Stimulated activated naive B cell treated with anti-CD40 and anti-IgM and Interleukin-4, amounts not matched to agents 10 μg/mL and 1 μg/mL and 100 μg/mL, for 72 hours (primary cell): ENCODE results near the gene HSD17B8.

Experiments
- ATAC-seq, 2 donors: fragments of 150-1000 bp; cut with Tn5 transposase; replicated peaks; 2 replicates each; pipeline ENCODE4 v1.10.0; 2021; ENCODE audit warnings: moderate library complexity in 1 of 2
- DNase-seq: peaks from one replicate; pipeline ENCODE4 v3.0.0; 2021
- H3K27ac Mint-ChIP-seq: one replicate; pipeline ENCODE4 v1.8.0; 2022; ENCODE audit warnings: mild to moderate bottlenecking, mixed read lengths
- H3K27me3 Mint-ChIP-seq, 2 donors: one replicate each; pipeline ENCODE4 v1.8.0; 2022; ENCODE audit warnings: mixed read lengths in 2 of 2
- H3K36me3 Mint-ChIP-seq, 2 donors: one replicate each; pipeline ENCODE4 v1.8.0; 2022; ENCODE audit warnings: mixed read lengths in 2 of 2, mild to moderate bottlenecking in 1 of 2
- H3K4me1 Mint-ChIP-seq, 2 donors: one replicate each; pipeline ENCODE4 v1.8.0; 2022; ENCODE audit warnings: mixed read lengths in 2 of 2, mild to moderate bottlenecking in 1 of 2
- H3K4me3 Mint-ChIP-seq, 2 donors: one replicate each; pipeline ENCODE4 v1.8.0; 2022; ENCODE audit warnings: mild to moderate bottlenecking in 2 of 2, mixed read lengths in 2 of 2, moderate library complexity in 1 of 2
- H3K9me3 Mint-ChIP-seq, 2 donors: one replicate each; pipeline ENCODE4 v1.8.0; 2022; ENCODE audit warnings: mixed read lengths in 2 of 2, mild to moderate bottlenecking in 1 of 2

HSD17B8 gene

GRCh38 chr6:33247977-33248642 is 43.7 kb downstream of the HSD17B8 start:
- Mint-ChIP-seq H3K9me3 (no peaks in the 10 kb centered on the region), H3K4me3 (peak overlapping the region; percentile 88 to 90), H3K4me1 (peaks cover 28 to 36% of the 10 kb centered on the region in 2 donors), H3K27me3 (peaks cover 4 to 5% of the 10 kb centered on the region in 2 donors), H3K36me3 (peaks cover 21 to 25% of the 10 kb centered on the region in 2 donors), H3K27ac (peak overlapping the region; percentile 97)
- peak; percentile 49 to 56 for ATAC-seq
- peak; percentile 81 for DNase-seq

- DNase-seq (no peak), ATAC-seq (peak; percentile 37)
- no peaks in the 10 kb centered on the region for H3K9me3 Mint-ChIP-seq
- H3K27ac Mint-ChIP-seq = peak overlapping the region; percentile 97
- peaks cover 28 to 36% of the 10 kb centered on the region in 2 donors for H3K4me1 Mint-ChIP-seq
- H3K4me3 Mint-ChIP-seq = peak overlapping the region; percentile 88 to 90
- peaks cover 22 to 26% of the 10 kb centered on the region in 2 donors for H3K36me3 Mint-ChIP-seq
- no peaks in the 10 kb centered on the region for H3K27me3 Mint-ChIP-seq
Measured at GRCh38 chr6:33248643-33248931, 44.1 kb downstream of the HSD17B8 start.

- peak overlapping the region; percentile 88 to 90 for H3K4me3 Mint-ChIP-seq
- H3K27ac Mint-ChIP-seq = peak overlapping the region; percentile 97
- peaks cover 22 to 26% of the 10 kb centered on the region in 2 donors for H3K36me3 Mint-ChIP-seq
- peak; percentile 97 for DNase-seq
- ATAC-seq = peak; percentile 90
- H3K4me1 Mint-ChIP-seq = peaks cover 28 to 36% of the 10 kb centered on the region in 2 donors
- no peaks in the 10 kb centered on the region for H3K9me3 Mint-ChIP-seq
- no peaks in the 10 kb centered on the region for H3K27me3 Mint-ChIP-seq
Measured at GRCh38 chr6:33248932-33249731, 44.7 kb downstream of the HSD17B8 start.

GRCh38 chr6:33249732-33250630 is 45.5 kb downstream of the HSD17B8 start:
- H3K9me3 Mint-ChIP-seq = no peaks in the 10 kb centered on the region
- ATAC-seq (no peak), DNase-seq (peak; percentile 7)
- no peaks in the 10 kb centered on the region for H3K27me3 Mint-ChIP-seq
- H3K27ac Mint-ChIP-seq = peak overlapping the region; percentile 97
- peak overlapping the region; percentile 88 to 90 for H3K4me3 Mint-ChIP-seq
- H3K4me1 Mint-ChIP-seq = peaks cover 28 to 36% of the 10 kb centered on the region in 2 donors
- peaks cover 22 to 26% of the 10 kb centered on the region in 2 donors for H3K36me3 Mint-ChIP-seq

GRCh38 chr6:33250731-33251130 is 46.3 kb downstream of the HSD17B8 start:
- Mint-ChIP-seq H3K27ac (peak overlapping the region; percentile 97), H3K36me3 (peaks cover 22 to 28% of the 10 kb centered on the region in 2 donors), H3K9me3 (no peaks in the 10 kb centered on the region), H3K27me3 (no peaks in the 10 kb centered on the region), H3K4me1 (peaks cover 28 to 36% of the 10 kb centered on the region in 2 donors), H3K4me3 (peak overlapping the region; percentile 88 to 90)
- no peak for ATAC-seq
- DNase-seq = no peak

- DNase-seq (no peak), ATAC-seq (no peak)
- Mint-ChIP-seq H3K4me1 (peaks cover 28 to 36% of the 10 kb centered on the region in 2 donors), H3K4me3 (peak overlapping the region in 1 of 2 donors; percentile 18), H3K27me3 (no peaks in the 10 kb centered on the region), H3K36me3 (peaks cover 24 to 30% of the 10 kb centered on the region in 2 donors), H3K27ac (peak overlapping the region; percentile 39), H3K9me3 (no peaks in the 10 kb centered on the region)
Measured at GRCh38 chr6:33251395-33252012, 47.0 kb downstream of the HSD17B8 start.

GRCh38 chr6:33252759-33253158 is 48.3 kb downstream of the HSD17B8 start:
- DNase-seq = no peak
- Mint-ChIP-seq H3K4me1 (peaks cover 28 to 36% of the 10 kb centered on the region in 2 donors), H3K4me3 (no peak overlapping the region), H3K36me3 (peaks cover 27 to 31% of the 10 kb centered on the region in 2 donors), H3K27me3 (no peaks in the 10 kb centered on the region), H3K27ac (no peak overlapping the region), H3K9me3 (no peaks in the 10 kb centered on the region)
- ATAC-seq = no peak

- ATAC-seq (no peak), DNase-seq (no peak)
Measured at GRCh38 chr6:33254591-33254990, 50.1 kb downstream of the HSD17B8 start.

More at GRCh38 chr6:33254591-33254990, 50.1 kb downstream of the HSD17B8 start:
- peaks cover 31 to 41% of the 10 kb centered on the region in 2 donors for H3K36me3 Mint-ChIP-seq
- H3K27ac Mint-ChIP-seq = no peak overlapping the region
- no peaks in the 10 kb centered on the region for H3K27me3 Mint-ChIP-seq
- no peaks in the 10 kb centered on the region for H3K9me3 Mint-ChIP-seq
- H3K4me1 Mint-ChIP-seq = peaks cover 19 to 24% of the 10 kb centered on the region in 2 donors
- H3K4me3 Mint-ChIP-seq = no peak overlapping the region
